ENCODE measurements around the gene MTMR11.

DNA sequence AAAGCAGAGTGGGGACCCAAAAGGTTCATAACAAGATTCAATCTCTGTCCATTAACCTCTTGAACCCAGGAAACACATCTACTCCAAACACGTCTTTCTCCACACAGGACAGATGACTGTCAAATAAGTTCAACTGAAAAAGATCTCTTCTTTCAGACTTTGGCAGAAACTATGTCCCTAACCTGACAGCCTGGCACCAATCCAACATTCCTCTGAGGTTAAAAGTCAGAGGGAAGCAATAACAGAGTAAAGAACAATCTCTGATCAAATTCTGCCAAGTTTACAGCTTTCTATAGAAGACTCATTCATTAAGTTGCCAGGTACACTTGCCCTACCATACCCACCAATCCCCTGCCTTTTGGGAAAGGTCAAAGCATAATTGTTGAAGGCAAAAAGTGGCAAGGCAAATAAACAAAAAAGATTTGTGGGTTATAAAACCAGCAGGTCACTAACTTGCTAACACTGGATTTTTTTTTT, 41.9 kb upstream of the MTMR11 start:
- TF ChIP-seq, protein P1, sequence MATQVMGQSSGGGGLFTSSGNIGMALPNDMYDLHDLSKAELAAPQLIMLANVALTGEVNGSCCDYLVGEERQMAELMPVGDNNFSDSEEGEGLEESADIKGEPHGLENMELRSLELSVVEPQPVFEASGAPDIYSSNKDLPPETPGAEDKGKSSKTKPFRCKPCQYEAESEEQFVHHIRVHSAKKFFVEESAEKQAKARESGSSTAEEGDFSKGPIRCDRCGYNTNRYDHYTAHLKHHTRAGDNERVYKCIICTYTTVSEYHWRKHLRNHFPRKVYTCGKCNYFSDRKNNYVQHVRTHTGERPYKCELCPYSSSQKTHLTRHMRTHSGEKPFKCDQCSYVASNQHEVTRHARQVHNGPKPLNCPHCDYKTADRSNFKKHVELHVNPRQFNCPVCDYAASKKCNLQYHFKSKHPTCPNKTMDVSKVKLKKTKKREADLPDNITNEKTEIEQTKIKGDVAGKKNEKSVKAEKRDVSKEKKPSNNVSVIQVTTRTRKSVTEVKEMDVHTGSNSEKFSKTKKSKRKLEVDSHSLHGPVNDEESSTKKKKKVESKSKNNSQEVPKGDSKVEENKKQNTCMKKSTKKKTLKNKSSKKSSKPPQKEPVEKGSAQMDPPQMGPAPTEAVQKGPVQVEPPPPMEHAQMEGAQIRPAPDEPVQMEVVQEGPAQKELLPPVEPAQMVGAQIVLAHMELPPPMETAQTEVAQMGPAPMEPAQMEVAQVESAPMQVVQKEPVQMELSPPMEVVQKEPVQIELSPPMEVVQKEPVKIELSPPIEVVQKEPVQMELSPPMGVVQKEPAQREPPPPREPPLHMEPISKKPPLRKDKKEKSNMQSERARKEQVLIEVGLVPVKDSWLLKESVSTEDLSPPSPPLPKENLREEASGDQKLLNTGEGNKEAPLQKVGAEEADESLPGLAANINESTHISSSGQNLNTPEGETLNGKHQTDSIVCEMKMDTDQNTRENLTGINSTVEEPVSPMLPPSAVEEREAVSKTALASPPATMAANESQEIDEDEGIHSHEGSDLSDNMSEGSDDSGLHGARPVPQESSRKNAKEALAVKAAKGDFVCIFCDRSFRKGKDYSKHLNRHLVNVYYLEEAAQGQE (IDR thresholded peaks at IDR 0.05; ENCODE audit: borderline replicate concordance), result no peak
- TF ChIP-seq, protein P2, sequence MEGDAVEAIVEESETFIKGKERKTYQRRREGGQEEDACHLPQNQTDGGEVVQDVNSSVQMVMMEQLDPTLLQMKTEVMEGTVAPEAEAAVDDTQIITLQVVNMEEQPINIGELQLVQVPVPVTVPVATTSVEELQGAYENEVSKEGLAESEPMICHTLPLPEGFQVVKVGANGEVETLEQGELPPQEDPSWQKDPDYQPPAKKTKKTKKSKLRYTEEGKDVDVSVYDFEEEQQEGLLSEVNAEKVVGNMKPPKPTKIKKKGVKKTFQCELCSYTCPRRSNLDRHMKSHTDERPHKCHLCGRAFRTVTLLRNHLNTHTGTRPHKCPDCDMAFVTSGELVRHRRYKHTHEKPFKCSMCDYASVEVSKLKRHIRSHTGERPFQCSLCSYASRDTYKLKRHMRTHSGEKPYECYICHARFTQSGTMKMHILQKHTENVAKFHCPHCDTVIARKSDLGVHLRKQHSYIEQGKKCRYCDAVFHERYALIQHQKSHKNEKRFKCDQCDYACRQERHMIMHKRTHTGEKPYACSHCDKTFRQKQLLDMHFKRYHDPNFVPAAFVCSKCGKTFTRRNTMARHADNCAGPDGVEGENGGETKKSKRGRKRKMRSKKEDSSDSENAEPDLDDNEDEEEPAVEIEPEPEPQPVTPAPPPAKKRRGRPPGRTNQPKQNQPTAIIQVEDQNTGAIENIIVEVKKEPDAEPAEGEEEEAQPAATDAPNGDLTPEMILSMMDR (IDR thresholded peaks at IDR 0.05; ENCODE audit: poor library complexity, severe bottlenecking), result no peak
- TF ChIP-seq EZH2 (IDR thresholded peaks at IDR 0.05; ENCODE audit: borderline replicate concordance, insufficient read depth, low read length, poor library complexity, severe bottlenecking) (no peak), EP300 (conservative IDR thresholded peaks at IDR 0.05; ENCODE audit: poor library complexity, severe bottlenecking) (no peak), MXI1 (conservative IDR thresholded peaks at IDR 0.05; ENCODE audit: poor library complexity, severe bottlenecking) (no peak), TAF1 (IDR thresholded peaks at IDR 0.05; ENCODE audit: low read depth) (no peak), RAD21 (conservative IDR thresholded peaks at IDR 0.05) (no peak), POLR2AphosphoS5 (IDR thresholded peaks at IDR 0.05) (no peak), SMC3 (conservative IDR thresholded peaks at IDR 0.05; ENCODE audit: poor library complexity) (no peak)

All from neural cell (in vitro differentiated cells).